Measurements from ENCODE around the gene EDAR. TPM values are rescaled to one million over a fixed set of nuclear protein-coding genes. Genes with fewer than 3 reads are reported as not detected.

Gene EDAR
- total and polyA plus RNA-seq, 2 of the 4 experiments (the other 2 are of a cell fraction): not detected

GRCh38 chr2:108998911-108999310 is 9.9 kb upstream of the EDAR start:
- H3K23ac ChIP-seq (ENCODE audit: low read depth, low read length): no peak overlapping the region
- ATAC-seq (ENCODE audit: low read depth) (peak; percentile 59), DNase-seq (peak; percentile 19)
- ChIA-PET CTCF (interaction anchor here (0.8 kb wide), 1 partner anchor 12 kb away, joined by 4 read pairs; no protein-coding TSS in a partner anchor), POLR2A (ENCODE audit: unreplicated experiment) (interaction anchor here (0.6 kb wide), 1 partner anchor 13 kb away, joined by 3 read pairs; no protein-coding TSS in a partner anchor)
- H4K5ac ChIP-seq (ENCODE audit: low read depth, low read length): no peak overlapping the region
- no peak overlapping the region for H2BK5ac ChIP-seq (ENCODE audit: low read depth, low read length, poor library complexity, severe bottlenecking)
- no peak overlapping the region for H2BK15ac ChIP-seq (ENCODE audit: low read depth, low read length)
- H4K20me1 ChIP-seq (ENCODE audit: insufficient read depth, low read length): no peaks in the 10 kb centered on the region
- intact Hi-C loops (cut with micrococcal nuclease): no loop called here
- no peak overlapping the region for H3K4ac ChIP-seq (ENCODE audit: low read depth, low read length)
- H3K36me3 ChIP-seq (ENCODE audit: control insufficient read depth, insufficient read depth, low read length): no peaks in the 10 kb centered on the region
- no peak overlapping the region for H2BK20ac ChIP-seq (ENCODE audit: low read depth, low read length)
- no peak overlapping the region for H2BK120ac ChIP-seq (ENCODE audit: low read depth, low read length)
- no peak for TF ChIP-seq BHLHE40 (IDR thresholded peaks at IDR 0.05; ENCODE audit: low read depth, low read length)
- no peak for TF ChIP-seq RAD21 (IDR thresholded peaks at IDR 0.05; ENCODE audit: low read length)
- TF ChIP-seq CEBPB (IDR thresholded peaks at IDR 0.05; ENCODE audit: low read depth, low read length): no peak
- no peak for TF ChIP-seq NFE2L2 (IDR thresholded peaks at IDR 0.05; ENCODE audit: low read depth, low read length)
- no peak for TF ChIP-seq FOS (IDR thresholded peaks at IDR 0.05; ENCODE audit: low read depth, low read length)
- no peaks in the 10 kb centered on the region; the same call in 1 of the 2 replicates for H3K4me1 ChIP-seq (ENCODE audit: control insufficient read depth, insufficient read depth, low read length)
- peaks cover 47% of the 10 kb centered on the region for H3K27me3 ChIP-seq (ENCODE audit: control insufficient read depth, insufficient read depth, low read length)
- no peak overlapping the region for H2AK9ac ChIP-seq (replicated peaks; ENCODE audit: low read depth, low read length, poor library complexity)
- H4K8ac ChIP-seq (ENCODE audit: low read depth in 2 of 2, low read length in 2 of 2): no peak overlapping the region
- no peak overlapping the region for H4K91ac ChIP-seq (ENCODE audit: insufficient read depth, low read depth, low read length)
- H3K56ac ChIP-seq (ENCODE audit: extremely low read depth, insufficient read depth, low read length): no peak overlapping the region
- no peak overlapping the region for H3K18ac ChIP-seq (ENCODE audit: low read depth, low read length)
- H3K79me1 ChIP-seq (ENCODE audit: low read depth in 1 of 2, low read length in 2 of 2): no peaks in the 10 kb centered on the region
- no peak overlapping the region for H2AFZ ChIP-seq (replicated peaks; ENCODE audit: low read length, poor library complexity)
- no peak overlapping the region for H3K4me2 ChIP-seq (ENCODE audit: low read depth, low read length)
- in situ Hi-C loops (cut with MboI; ENCODE audit: low sequenced_read_pairs): no loop called here
- BruUV-seq (replicated peaks): no TSS peak
- no peaks in the 10 kb centered on the region for H3K9me3 ChIP-seq (ENCODE audit: control insufficient read depth, insufficient read depth, low read length)
- H3K4me3 ChIP-seq (ENCODE audit: insufficient read depth, low read depth, low read length): no peak overlapping the region
- H2AK5ac ChIP-seq (ENCODE audit: low read depth, low read length): no peak overlapping the region
- no peaks in the 10 kb centered on the region for H3K9me1 ChIP-seq (ENCODE audit: insufficient read depth, low read length)
- no CpG with 5 or more reads among the region's 3 CpGs for WGBS, 2 experiments (ENCODE audit: extremely low coverage in 2 of 2, insufficient read length in 1 of 2)
- H3K9ac ChIP-seq (ENCODE audit: low read depth, low read length): no peak overlapping the region
- no peak overlapping the region for H3K27ac ChIP-seq (ENCODE audit: insufficient read depth, low read length)
- dilution Hi-C loops (cut with HindIII; ENCODE audit: low sequenced_read_pairs, unreplicated experiment): no loop called here
- no peak overlapping the region for H3K14ac ChIP-seq (replicated peaks; ENCODE audit: low read depth, low read length)

All from IMR-90 (cell line).